Lower leg skin (tissue), 3 donors: ENCODE measurements around the gene TIMM10.

Experiments used
- CTCF ChIP-seq, 3 donors: fragments of 450-650 bp; IDR thresholded peaks; one replicate each; pipeline ENCODE4 v1.5.1; 2016; ENCODE audit warnings: antibody characterized with exemption in 3 of 3, mild to moderate bottlenecking in 3 of 3, moderate library complexity in 2 of 3
- POLR2A ChIP-seq, 2 donors: fragments of 450-650 bp; IDR thresholded peaks; one replicate each; pipeline ENCODE4 v1.6.1; 2016 to 2017; ENCODE audit warnings: antibody characterized with exemption in 2 of 2, mild to moderate bottlenecking in 1 of 2, moderate library complexity in 1 of 2

- TF ChIP-seq CTCF (IDR thresholded peaks at IDR 0.05) (no peak), POLR2A (IDR thresholded peaks at IDR 0.05) (no peak)
These were observed 9.4 kb downstream of the TIMM10 start for GRCh38 chr11:57521116-57521515.
